CD4-positive, alpha-beta T cell treated with Interleukin-15 for 4 hours (primary cell): ENCODE measurements around the gene OR4K5.
"Not testable (repeated sequence)": the region's sequence is repeated elsewhere in the genome, so short reads cannot be mapped to it uniquely, and the experiment has no call there.

Experiments used
- DNase-seq: peaks from one replicate; pipeline ENCODE4 v3.0.0-alpha.2; 2020; ENCODE audit warnings: low spot score

Gene OR4K5, protein sequence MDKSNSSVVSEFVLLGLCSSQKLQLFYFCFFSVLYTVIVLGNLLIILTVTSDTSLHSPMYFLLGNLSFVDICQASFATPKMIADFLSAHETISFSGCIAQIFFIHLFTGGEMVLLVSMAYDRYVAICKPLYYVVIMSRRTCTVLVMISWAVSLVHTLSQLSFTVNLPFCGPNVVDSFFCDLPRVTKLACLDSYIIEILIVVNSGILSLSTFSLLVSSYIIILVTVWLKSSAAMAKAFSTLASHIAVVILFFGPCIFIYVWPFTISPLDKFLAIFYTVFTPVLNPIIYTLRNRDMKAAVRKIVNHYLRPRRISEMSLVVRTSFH

GRCh38 chr14:19920021-19920657, at the start of gene OR4K5:
OR4K5 (plus strand) TSS chr14:19920607; CDS start chr14:19920607, 0 bp downstream.
- no peak for DNase-seq

DNA sequence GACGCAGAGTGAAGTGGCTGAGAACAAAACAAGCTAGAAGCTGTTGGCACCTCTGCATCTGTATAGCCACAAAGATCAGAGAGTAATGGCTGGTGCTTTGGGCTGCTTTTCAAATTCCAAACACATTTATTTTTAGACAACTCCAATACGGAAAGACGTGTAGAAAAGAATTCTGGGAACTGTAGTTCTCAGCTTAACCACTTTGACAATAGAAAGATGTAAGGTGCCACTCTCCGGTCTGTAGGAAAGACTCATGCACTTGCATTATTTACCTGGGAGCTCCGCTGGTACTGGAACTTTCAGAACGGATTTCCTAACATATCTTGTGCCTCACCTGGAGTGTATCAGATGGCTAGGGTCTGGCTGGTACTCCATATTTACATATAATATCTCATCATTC, 47.2 kb upstream of the OR4K5 start:
- DNase-seq: no peak

DNA sequence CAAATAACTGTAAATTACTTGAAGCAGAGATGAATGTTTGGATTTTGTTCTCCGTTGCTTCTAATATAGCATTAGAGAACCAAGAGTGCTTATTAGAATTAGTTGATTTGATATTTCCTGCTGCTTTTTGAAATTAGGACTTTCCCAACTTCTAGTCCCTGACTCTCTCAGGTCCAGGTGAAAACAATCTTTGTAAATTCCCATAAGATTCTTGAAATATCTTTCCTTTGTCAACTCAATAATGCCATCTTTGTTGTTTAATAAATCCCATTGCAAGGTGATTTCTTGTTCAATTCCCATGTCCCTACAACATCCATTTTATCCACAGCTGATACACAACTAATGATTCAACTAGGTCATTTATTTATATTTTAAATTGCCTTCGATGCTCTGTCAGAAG, 45.6 kb upstream of the OR4K5 start, which contains the start of gene OR4K2:
Gene OR4K2, plus strand, starts transcription at position 301 of the 400 bp plus-strand sequence. CDS start 1,126 bp downstream, outside the sequence.
- DNase-seq: no peak

DNA sequence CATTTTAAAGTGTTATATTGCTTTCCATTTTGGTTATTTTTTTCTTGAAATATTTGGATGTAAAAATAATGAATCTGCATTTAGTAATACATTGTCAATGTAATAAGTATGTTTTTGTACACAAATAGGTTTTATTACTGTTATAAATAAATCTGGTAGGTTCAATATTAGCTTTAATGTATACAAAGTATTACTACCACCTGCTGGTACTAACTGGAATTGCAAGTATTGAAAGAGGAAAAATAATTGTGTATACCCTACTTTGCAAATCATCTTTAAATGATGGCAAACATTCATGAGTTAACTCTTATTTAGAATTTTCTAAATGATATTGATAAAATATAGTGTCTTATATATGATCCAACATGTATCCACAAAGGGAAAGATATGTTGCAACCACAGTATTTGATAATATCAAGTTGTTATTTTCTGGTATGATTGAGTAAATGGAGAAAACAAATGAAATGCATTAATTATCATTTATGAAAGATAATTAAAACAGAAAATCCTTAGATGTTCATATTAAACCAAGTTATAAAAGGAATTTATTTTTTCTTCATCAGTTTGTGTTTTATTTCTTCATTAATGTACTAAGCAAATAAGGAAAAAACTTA, 42.3 kb upstream of the OR4K5 start:
- DNase-seq: peak; percentile 4

DNA sequence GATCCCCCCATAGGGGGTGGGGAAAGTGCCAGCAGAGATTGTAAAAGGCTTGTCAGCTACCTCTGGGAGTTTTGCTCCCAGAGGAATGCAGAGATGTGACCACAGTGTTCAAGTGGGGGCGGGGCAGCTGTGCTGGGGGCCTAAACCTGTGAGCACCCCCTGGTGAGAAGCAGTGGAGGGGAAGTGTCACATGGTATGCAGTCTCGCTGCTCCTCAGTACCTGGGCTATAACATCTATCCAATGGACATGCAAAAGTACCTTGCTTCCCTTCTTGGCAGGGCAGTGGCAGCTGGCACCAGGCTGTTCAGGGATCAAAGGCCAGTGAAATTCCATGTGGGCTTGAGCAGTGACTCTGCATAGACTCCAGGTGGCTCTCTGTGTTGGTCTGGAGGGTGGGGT, 25.1 kb upstream of the OR4K5 start:
- DNase-seq: no peak

DNA sequence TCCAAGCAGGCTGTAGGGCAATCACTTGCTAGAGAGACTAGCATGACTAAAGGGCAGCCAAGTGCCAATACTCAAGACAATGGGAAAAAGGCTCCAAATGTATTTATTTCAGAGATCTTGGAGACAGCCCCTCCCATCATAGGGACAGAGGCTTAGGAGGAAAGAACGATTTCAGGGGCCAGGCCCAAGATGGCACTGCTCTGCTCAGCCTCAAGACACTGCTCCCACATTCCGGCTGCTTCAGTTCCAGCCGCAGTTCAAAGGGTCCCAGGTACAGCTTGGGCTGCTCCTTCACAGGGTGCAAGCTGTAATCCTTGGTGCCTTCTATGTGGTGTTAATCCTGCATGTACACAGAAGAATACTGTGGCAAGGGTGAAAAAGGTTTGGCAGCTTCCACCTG, 19.4 kb upstream of the OR4K5 start:
- DNase-seq: no peak

DNA sequence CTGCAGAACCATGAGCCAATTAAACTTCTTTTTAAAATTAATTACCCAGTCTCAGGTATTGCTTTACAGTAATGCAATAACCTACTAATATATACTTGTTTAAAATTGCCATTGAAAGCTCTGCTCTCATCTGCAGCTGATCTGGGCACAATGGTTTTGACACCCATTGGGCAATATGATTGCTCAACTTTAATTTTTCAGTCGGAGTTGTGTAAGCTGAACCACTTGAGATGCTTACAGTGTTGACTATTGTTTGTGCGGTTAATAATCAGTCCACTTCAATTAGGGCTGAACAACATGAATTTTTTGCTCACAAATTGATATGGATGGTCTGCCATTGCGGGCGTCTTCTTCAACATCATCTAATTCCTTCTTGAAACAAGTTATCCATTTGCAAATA, 18.0 kb upstream of the OR4K5 start:
- DNase-seq: no peak

- DNase-seq: no peak
Measured at GRCh38 chr14:19906665-19907064, 13.7 kb upstream of the OR4K5 start.

GRCh38 chr14:19911114-19911513, 9.3 kb upstream of the OR4K5 start:
- no peak for DNase-seq

GRCh38 chr14:19917243-19917642, 3.2 kb upstream of the OR4K5 start:
- DNase-seq: no peak

DNA sequence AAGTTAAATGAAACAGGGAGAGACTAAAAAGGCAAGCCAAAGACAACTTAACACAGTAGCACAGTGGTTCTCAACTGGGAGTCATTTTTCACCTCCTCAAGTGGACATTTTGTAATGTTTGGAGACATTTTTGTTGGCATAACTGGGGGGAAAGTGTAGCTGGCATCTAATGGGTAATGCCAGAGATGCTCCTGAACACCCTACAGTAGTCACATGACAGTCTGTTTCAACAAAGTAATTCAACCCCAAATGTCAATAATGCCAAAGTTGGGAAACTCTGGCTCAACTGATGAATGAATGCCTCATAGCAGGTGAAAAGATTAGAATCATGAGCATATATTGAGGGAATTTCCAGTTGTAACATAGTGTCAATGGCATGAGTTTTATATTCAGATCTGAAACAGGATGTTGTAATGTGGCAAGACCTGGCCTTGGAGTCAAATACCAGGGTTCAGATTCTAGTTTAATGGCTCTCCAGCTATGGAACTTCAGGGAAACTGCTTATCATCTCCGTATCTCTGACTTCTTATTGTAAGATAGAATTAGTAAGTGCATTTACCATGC, 2.4 kb upstream of the OR4K5 start:
- DNase-seq: no peak

- DNase-seq: no peak
Measured at GRCh38 chr14:19918553-19919264, 1.7 kb upstream of the OR4K5 start.

DNA sequence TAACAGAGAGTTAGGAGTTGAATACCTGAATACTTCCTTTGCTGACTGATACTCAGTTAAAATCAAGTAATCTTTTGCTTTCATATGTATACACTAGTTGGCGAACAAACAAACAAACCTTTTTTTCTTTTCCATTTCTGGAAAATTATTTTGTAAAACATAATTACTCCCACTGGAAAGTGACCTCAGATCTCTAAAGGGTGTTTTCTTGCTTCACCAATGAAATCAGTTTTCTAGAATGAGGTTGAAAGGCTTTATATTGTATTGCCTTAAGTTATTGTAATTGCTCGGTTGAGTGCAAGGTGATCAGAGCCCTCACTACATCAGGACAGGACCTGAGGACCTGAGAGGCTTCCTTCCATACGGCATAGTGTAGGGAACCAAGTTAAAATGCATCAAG, 10.2 kb downstream of the OR4K5 start, which contains the start of gene OR4K1:
Gene OR4K1, plus strand, starts transcription at position 301 of the 400 bp plus-strand sequence. CDS start 4,750 bp downstream, outside the sequence.
- no peak for DNase-seq

GRCh38 chr14:19941668-19942067, 21.3 kb downstream of the OR4K5 start:
- DNase-seq: no peak

- no peak for DNase-seq
Measured at GRCh38 chr14:19947413-19948090, 27.1 kb downstream of the OR4K5 start.

- DNase-seq: no peak
Measured at GRCh38 chr14:19949218-19949617, 28.8 kb downstream of the OR4K5 start.

GRCh38 chr14:19969735-19970134, 49.3 kb downstream of the OR4K5 start:
- not testable (repeated sequence) for DNase-seq
